ENCODE results near the gene TAS1R3.
"Not testable (repeated sequence)": the region's sequence is repeated elsewhere in the genome, so short reads cannot be mapped to it uniquely, and the experiment has no call there.

Gene TAS1R3

DNA sequence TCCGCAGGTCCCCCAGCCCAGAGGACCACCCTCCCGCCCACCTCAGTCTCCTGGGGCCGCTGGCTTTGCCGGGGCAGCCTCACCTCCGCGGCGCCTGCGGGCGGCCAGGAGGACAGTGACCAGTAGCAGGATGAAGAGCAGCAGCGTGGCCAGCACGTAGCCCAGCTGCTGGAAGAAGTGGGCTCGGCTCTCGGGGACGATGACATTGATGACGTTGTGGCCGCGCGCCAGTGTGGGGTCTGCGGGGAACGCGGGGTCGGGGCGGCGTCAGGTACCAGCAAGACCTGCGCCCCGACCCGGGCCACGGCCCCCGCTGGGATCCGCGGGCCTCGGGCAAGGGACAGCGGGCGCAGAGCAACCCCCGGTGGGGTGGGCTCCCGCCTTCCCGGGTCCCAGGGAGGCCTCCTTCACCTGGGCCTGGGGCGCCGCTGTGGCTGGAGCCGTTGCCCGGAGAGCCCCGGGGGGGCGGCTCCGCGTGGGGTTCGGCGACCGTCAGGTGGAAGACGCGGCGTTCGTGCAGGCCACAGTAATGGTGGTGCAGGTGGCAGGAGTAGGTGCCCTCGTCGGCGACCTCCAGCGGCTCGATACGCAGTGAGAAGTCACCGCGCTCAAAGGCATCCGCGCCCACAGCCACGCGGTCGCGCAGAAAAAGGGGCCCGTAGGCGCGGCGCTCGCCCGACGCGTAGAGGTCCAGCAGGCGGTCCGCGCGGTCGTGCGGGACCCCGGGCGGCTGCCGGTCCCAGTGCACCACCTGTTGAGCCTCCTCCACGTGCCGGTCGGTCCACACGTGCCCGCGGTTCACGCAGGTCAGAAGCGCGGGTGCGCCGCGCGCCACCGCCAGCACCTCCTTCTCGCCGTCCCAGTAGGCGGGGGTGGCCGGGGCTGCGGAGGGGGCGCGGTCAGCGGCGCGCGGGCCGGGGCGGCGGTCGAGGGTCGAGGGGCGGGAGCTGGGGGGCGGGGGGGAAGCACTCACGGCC lies 23.5 kb downstream of the TAS1R3 start:
- no peak for DNase-seq (ENCODE audit: low read depth in 2 of 2)

DNA sequence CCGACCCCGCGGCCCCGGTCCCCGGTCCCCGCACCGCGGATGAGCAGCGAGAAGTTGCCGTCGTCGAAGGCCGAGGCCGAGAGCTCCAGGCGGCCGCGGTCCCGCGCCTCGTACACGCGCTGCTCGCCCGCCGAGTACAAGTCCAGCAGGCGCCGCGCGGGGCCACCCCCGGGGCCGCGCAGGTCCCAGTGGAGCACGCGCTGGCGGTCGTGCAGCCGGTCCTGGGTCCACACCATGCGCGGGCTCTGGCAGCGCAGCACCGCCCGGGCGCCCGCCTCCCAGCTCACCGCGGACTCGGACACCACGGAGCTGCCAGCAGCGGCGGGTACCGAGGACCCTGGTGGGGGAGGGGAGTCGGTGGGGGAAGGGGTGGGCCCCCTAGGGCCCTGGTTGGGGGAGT lies 24.3 kb downstream of the TAS1R3 start:
- DNase-seq (ENCODE audit: low read depth in 2 of 2): no peak

DNA sequence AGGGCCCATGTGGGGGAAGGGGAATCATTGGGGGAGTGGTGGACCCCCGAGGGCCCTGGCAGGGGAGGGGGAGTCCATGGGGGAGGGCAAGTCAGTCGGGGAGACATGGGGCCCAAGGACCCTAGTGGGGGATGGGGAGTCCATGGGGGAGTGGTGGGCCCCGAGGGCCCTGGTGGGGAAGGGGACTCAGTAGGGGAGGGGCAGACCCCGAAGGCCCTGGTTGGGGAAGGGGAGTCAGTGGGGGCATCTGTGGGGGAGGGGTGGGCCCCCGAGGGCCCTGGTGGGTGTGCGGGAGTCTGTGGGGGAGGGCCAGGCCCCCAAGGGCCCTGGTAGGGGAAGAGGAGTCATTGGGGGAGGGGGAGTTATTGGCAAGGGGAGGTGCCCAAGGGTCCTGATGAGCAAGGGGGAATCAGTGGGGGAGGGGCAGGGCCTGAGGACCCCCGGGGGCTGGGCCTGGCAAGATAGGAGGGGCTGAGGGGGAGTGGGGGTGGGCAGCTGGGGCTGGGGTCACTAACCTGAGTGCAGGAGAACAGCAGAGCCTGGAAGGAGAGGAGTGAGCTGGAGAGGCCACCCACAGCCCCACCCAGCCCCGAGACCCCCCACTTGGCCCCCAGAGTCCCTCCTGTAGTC lies 25.2 kb downstream of the TAS1R3 start:
- no peak for DNase-seq (ENCODE audit: low read depth in 2 of 2)

DNA sequence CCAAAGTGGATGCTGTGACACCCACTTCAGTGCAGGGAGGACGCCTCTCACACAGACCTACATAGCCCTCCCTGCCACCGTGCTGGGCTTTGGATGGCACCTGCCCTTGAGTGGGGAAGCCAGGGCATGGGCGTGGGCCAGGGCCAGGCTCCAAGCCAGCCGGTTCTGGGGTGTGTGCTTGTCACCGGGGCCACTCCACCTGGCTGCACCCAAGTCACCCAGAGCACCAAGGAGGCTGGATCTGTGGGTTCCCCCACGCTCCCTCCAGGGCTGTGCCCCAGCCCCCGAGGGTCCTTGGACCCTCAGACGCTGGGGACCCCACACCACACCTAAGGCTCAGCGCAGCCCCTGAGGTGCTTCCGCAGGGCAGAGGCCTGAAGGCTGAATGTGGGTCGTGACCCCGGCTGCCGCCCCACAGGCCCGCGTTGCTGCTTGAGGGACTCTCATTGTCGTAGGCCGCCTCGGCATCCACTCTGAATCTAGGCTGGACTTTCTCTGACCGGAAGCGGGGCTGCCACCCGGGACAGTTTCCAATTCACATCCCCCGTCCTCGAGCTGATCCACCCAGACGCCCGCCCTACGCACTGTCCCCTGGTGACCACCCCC lies 25.8 kb downstream of the TAS1R3 start:
- DNase-seq (ENCODE audit: low read depth in 2 of 2): no peak

DNA sequence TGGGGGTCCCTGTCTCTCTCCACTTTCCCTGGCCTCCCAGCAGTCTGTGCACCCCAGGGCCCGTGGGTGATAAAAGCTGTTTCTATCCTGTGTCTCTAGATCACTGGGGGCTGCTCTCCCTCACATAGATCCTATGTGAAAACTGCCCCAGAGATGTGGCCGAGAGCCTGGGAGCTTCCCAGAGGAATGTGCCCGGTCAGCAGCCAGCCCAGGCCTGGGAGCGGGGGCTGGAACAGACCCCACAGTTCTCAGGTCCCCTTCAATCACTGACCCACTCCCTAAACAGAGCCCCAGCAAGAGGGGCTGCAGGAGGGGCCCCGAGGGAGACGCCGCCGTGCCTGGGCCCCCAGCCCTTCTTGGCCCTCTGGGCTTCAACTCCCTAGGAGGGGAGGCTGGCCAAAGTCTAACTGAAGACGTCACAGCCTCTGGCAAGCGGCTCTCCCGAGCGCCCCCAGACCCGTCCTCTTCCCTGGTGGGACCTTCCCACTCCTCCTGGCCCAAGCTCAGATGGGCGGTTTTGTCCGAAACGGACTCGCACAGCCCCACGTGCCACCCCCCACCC lies 26.9 kb downstream of the TAS1R3 start:
- DNase-seq (ENCODE audit: low read depth in 2 of 2): no peak

DNA sequence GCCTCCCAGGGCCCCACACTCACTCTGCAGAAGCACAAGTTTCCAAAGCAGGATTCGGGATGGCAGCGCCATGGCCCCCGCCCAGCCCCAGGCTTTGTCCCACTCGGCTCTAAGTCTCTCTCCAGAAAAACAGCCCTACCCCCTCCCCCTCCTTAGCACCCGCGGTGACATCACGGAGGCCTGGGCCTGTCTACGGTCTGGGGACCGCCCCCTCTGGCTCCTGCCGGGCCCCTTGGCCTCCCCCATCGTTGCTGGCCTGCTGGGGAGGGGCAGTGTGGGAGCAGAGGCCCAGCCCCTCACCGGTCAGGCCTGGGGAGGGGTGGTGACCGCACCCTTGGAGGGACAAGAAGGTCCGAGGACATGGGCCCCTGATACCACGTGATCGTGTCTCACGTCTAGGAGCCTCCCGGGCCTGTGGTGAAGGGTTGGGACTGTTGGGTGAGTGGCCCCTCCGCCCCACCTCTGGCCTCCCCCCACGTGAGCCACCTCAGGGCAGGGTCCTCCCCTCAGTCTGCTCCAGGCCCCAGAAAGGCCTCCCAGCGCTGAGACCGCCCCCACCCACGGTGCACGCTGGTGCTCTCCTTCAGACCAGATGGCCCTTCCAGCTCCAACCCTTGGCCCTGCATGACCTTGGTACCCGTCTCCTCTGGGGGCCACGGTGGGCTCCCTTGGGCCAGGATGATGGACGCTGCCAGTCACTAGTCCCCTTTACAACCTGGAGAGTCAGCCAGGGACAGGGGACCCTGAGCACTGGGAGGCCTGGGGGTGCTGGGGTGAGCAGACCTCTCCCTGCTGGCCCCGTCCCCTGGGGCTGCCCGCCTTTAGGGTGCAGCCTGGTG lies 27.6 kb downstream of the TAS1R3 start, which contains the start of gene MXRA8:
TSS of gene MXRA8 (minus strand) at position 123 of the 839 bp plus-strand sequence. CDS start at position 72, 51 bp downstream.
- peak; percentile 63 to 69 for DNase-seq (ENCODE audit: low read depth in 2 of 2)

DNA sequence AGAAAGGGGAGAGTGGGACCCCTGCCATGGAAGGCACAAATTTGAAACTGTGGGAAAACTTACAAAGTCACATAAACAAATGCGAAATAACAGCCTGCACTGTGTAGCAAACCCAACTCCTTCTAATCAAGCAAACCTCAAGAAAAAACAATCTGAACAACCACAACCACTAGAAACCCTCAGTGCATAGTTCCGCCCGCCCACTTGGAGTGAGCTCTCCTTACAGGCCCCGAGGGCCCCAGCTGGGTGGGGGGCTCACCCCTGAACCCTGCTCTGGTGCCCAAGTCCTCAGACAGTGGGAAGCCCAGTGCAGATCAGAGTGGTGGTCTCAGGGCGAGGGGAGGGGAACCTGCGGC lies 28.2 kb downstream of the TAS1R3 start:
- DNase-seq (ENCODE audit: low read depth in 2 of 2): peak; percentile 31 to 39

DNA sequence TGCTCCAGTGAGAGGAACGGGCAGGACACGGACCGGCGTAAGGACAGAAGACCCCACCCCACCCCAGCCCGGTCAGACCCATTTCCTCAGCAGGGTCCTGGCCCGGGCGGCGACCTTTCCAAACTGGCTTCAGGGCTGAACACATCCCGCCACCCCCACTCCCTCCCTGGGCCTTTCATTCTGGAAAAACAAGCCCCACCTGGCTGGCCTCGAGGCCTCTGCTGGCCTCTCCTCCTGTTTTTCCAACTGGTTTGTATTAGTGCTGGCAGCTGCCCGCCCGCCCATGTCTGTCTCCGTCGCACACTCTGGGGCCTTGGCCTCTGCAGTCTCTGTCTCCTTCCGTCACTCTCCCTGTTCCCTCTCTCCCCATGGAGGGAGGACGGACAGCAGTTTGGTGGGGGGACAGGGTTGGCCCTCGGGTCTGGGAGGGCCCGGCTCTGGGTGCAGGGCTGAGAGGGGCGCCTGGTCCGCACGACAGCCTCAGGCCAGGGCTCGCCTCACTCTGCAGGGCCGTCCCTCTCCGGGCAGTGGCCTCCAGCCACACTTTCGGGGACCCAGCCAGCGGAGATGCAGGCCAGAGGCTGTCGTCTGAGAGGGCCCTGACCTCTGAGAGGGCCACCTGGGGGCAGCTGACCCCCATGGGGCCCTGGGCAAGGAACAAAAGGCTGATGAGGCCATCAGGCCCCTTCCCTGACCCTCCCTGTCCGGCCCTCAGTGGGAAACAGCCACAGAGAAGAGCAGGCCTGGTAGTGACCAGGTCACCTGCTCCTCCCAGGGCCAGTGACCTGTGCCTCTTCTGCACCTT lies 28.8 kb downstream of the TAS1R3 start:
- peak; percentile 38 for DNase-seq (ENCODE audit: low read depth in 2 of 2)

DNA sequence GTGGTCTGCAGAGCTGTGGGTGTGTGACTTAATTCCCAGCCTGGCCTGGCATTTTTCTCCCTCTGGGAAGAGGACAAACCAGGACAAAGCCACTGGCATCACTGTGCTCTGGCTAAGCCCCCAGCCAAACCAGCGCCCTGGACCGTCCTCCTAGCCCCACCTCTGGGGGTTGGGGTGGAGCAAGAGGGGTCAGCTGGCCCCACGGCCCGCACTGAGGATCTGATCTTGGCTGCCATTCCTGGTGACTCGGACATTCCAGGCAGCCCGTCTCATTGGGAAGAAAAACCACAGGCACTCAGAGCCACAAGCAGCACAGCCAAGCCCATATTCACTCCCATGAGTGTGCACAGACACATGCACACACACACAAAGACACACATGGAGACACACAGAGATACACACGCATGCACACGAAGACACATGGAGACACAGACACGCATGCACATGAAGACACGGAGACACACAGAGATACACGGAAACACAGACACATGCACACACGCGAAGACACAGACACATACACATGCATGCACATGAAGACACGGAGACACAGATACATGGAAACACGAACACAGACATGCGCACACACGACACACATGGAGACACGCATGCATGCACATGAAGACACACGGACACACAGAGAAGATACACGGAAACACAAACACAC lies 29.6 kb downstream of the TAS1R3 start:
- DNase-seq (ENCODE audit: low read depth in 2 of 2): peak; percentile 71 to 73

DNA sequence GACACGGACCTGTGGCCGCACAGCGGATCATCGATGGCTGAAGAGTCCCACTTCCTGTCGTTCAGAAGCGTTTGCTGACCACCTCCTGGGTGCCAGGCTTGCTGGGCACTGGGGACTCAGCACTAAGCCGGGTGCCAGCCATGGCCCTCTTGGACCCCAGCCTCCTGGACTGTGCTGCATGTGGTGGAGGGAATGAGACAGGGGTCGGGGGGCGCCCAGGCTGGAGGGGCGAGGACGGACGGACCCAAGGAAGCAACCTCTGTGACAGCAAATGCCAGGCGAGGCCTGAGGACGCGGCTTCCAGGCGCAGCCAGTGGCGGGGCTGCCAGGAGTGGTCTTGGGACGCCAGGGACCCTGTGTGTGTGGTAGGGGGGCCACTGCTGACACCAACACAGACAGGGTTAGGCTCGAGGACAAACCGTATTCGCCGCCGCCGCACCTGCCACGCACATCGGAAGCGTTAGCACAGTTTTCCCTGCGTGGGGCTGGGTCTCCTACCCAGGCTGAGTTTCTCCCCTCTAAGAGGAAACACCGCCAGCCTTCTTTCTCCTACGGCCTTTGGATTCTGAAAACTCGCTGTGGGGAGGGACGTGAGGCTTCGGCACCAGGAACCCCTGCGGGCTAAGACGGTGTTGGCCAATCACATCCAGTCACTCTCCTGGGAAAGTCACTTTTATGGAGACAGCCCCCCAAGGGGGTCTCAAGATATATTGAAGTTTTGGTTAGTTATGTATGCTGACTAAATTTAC lies 30.3 kb downstream of the TAS1R3 start:
- DNase-seq (ENCODE audit: low read depth in 2 of 2): no peak

DNA sequence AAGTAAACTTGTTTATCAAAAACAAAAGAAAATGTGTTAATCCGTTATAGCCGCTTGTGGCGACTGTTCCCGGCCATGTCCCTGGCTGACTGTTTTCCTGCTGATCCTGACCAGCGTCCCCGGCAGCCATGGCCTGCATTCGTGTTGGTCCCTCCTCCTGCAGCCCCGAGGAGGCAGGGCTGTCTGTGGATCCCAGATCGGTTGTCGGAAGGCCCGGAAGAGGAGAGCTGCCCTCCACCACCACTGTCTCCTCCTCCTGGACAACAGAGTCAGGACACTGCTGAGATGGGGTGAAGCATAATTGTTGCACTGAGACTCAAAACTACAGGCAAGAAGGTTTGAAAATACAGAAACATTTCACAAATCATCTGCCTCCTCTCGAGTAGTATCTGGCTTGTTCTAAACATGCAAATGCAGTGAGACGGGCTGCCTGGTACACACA lies 30.9 kb downstream of the TAS1R3 start:
- peak; percentile 38 to 50 for DNase-seq (ENCODE audit: low read depth in 2 of 2)

DNA sequence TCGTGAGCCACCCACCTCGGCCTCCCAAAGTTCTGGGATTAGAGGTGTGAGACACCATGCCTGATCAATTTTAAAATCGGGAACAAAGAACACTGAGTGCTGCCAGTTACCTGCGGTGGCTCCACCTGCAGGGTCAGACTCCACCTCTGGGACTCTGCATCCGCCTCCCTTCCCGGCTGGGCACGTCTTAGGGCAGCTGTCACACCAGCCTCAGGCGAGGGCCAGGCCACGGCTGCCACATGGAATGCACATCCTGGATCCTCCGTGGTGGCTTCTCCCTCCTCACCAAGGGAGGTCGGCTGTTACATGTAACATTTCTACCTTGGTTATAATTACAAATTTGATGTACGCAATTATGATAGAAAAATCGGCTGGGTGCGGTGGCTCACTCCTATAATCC lies 33.2 kb downstream of the TAS1R3 start:
- DNase-seq (ENCODE audit: low read depth in 2 of 2): no peak

DNA sequence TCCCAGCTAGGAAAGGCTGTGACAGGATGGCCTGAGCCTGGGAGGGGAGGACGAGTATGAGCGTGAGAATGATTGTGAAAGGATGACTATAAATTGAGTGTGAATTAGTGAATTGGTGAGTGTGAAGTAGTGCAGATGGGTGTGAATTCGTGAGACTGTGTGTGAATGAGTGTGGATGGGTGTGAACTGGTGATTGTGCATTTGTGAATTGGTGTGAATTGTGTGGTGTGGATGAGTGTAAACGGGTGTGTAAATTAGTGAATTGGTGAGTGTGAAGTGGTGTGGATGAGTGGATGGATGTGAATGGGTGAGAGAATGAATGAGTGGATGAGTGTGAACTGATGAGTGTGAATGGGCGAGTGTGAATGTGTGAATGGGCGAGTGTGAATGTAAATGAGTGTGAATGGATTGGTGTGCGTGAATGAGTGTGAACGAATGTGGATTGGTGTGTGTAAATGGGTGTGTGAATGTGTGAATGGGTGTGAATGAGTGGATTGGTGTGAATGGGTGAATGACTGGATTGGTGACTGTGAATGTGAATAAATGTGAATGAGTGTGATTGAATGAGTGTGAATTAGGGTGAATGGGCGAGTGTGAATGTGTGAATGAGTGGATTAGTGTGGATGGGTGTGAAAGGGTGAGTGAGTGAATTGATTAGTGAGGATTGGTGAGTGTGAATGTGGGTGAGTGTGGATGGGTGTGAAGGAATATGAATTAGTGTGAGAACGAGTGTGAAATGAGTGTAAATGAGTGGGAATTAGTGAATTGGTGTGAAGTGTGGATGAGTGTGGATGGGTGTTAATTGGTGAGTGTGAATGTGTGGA lies 35.0 kb downstream of the TAS1R3 start:
- DNase-seq (ENCODE audit: low read depth in 2 of 2): no peak

DNA sequence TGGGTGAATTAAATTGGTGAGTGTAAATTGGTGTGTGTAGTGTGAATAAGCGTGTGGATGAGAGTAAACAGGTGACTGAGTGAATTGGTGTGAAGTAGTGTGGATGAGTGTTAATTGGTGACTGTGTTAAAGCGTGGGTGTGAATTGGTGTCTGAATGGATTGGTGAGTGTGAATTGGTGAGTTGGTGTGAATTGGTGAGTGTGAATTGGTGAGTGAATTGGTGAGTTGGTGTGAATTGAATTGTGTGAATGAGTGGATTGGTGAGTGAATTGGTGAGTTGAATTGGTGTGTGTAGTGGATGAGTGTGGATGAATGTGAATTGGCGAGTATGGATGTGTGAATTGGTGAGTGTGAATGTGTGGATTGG lies 35.6 kb downstream of the TAS1R3 start:
- no peak for DNase-seq (ENCODE audit: low read depth in 2 of 2)

DNA sequence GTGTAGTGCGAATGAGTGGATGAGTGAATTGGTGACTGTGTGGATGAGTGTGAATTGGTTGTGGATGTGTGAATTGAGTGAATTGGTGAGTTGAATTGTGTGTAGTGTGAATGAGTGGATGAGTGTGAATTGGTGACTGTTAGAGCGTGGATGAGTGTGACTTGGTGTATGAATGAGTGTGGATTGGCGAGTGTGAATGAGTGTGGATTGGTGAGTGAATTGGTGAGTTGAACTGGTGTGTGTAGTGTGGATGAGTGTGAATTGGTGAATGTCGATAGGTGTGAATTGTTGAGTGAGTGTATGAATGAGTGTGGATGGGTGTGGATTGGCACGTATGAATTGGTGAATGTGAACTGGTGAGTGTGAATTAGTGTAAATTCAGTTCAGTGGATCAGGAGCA lies 36.2 kb downstream of the TAS1R3 start:
- no peak for DNase-seq (ENCODE audit: low read depth in 2 of 2)

DNA sequence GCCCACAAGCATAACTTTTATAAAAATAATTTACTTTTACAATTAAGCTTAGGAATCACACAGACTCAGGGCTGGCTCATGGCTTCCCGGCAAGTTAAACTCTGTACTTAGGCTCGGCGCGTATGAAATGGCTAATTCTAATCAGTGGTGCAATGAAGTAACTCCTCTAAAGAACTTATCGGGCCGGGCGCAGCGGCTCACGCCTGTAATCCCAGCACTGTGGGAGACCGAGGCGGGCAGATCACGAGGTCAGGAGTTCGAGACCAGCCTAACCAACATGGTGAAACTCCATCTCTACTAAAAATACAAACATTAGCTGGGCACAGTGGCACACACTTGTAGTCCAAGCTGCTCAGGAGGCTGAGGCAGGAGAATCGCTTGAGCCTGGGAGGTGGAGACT lies 39.0 kb downstream of the TAS1R3 start:
- DNase-seq (ENCODE audit: low read depth in 2 of 2): not testable (repeated sequence)

DNA sequence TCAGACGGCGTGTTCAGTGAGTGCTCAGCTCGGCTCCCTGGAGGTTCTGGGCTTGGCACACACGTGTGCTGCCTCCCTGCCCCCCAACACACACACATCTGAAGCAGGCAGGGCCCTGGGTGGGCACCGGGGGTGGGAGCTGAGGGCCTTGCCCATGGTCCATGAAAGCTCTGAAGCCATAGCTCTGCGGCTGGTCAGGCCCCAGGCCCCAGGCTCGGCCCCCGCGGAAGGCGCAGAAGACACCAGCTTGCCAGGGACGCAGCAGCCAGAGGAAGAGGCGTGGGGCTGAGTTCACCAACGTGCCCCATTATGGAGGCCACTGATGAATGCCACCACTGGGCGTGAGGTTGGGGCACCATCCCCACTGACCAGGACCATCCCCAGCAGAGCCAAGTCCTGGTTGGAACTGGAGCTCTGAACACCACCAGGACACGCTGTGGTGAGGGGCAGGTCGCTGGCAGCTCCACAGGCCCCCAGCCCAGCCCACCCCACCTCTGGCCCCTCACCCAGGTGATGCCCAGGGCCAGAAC lies 39.8 kb downstream of the TAS1R3 start:
- DNase-seq (ENCODE audit: low read depth in 2 of 2): no peak

DNA sequence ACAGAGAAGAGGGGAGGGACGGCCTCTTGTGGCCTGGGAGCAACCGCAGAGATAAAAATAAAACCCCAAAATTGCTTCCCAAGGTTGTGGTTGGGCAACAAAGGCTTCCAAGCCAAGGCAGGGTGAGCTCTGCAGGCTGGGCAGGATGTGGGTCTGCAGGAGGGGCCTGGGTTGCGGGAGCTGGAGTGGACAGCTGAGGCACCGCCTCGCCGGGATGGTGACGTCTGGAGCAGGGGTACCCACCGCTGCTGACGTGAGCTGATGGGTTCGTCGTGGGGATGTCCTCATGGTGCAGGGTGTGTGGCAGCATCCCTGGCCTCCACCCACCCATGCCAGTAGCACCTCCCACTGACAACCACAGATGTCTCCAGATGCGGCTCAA lies 40.3 kb downstream of the TAS1R3 start:
- no peak for DNase-seq (ENCODE audit: low read depth in 2 of 2)
